Fibroblast of mammary gland (primary cell): Measurements from ENCODE around the gene ASXL3.

Source experiments
- DNase-seq: peaks from one replicate; pipeline ENCODE4 v3.0.0-alpha.2; 2010; ENCODE audit warnings: low read depth
- H3K4me3 ChIP-seq: 2 replicates; pipeline ENCODE4 v1.5.1; 2011; ENCODE audit warnings: low read depth, mild to moderate bottlenecking, low read length, moderate library complexity; ENCODE audit not compliant: control insufficient read depth
- CTCF ChIP-seq: conservative IDR thresholded peaks from 2 replicates; pipeline ENCODE4 v1.5.1; 2011; ENCODE audit warnings: low read depth, low read length, inconsistent platforms; ENCODE audit not compliant: control insufficient read depth, insufficient read depth

Gene ASXL3

GRCh38 chr18:33665187-33665586 lies 87.2 kb downstream of the ASXL3 start:
- DNase-seq: no peak
- no peak overlapping the region for H3K4me3 ChIP-seq
- TF ChIP-seq CTCF: no peak

- TF ChIP-seq CTCF: no peak
- H3K4me3 ChIP-seq: no peak overlapping the region
- no peak for DNase-seq
These were observed 87.6 kb downstream of the ASXL3 start for GRCh38 chr18:33665641-33666040.

- no peak overlapping the region for H3K4me3 ChIP-seq
- no peak for TF ChIP-seq CTCF
- DNase-seq: peak; percentile 1
These were observed 88.9 kb downstream of the ASXL3 start for GRCh38 chr18:33666915-33667314.

GRCh38 chr18:33669589-33669988 lies 91.6 kb downstream of the ASXL3 start:
- DNase-seq: no peak
- H3K4me3 ChIP-seq: no peak overlapping the region
- no peak for TF ChIP-seq CTCF

- DNase-seq: no peak
- H3K4me3 ChIP-seq: no peak overlapping the region
- no peak for TF ChIP-seq CTCF
These were observed 92.0 kb downstream of the ASXL3 start for GRCh38 chr18:33670029-33670428.

- no peak overlapping the region for H3K4me3 ChIP-seq
- TF ChIP-seq CTCF: no peak
- peak; percentile 3 for DNase-seq
These were observed 95.7 kb downstream of the ASXL3 start for GRCh38 chr18:33673689-33674088.

- no peak overlapping the region for H3K4me3 ChIP-seq
- no peak for DNase-seq
- no peak for TF ChIP-seq CTCF
These were observed 98.6 kb downstream of the ASXL3 start for GRCh38 chr18:33676593-33676992.
